Activated T-cell treated with anti-CD3 and anti-CD28 coated beads for 4 hours (primary cell): ENCODE results near the gene NOX4.

ENCODE experiments used
- DNase-seq: peaks from one replicate; pipeline ENCODE4 v3.0.0-alpha.2; 2020

Gene NOX4

GRCh38 chr11:89490981-89491690, at the start of gene NOX4:
NOX4 (minus strand) TSS chr11:89491375; CDS start chr11:89491246, 129 bp downstream.
- no peak for DNase-seq

- no peak for DNase-seq
These were observed 49.7 kb upstream of the NOX4 start for GRCh38 chr11:89540826-89541225.

- DNase-seq: no peak
These were observed 46.8 kb upstream of the NOX4 start for GRCh38 chr11:89537936-89538335.

- no peak for DNase-seq
These were observed 45.8 kb upstream of the NOX4 start for GRCh38 chr11:89536926-89537325.

GRCh38 chr11:89535221-89535620, 44.0 kb upstream of the NOX4 start:
- no peak for DNase-seq

GRCh38 chr11:89529626-89530380, 38.6 kb upstream of the NOX4 start:
- DNase-seq: no peak

GRCh38 chr11:89521792-89522191, 30.6 kb upstream of the NOX4 start:
- DNase-seq: no peak

- DNase-seq: no peak
These were observed 30.1 kb upstream of the NOX4 start for GRCh38 chr11:89521294-89521693.

- no peak for DNase-seq
These were observed 25.3 kb upstream of the NOX4 start for GRCh38 chr11:89516496-89516895.

GRCh38 chr11:89508544-89508943, 17.4 kb upstream of the NOX4 start:
- no peak for DNase-seq

GRCh38 chr11:89504270-89504669, 13.1 kb upstream of the NOX4 start:
- DNase-seq: no peak

- DNase-seq: no peak
These were observed 12.2 kb upstream of the NOX4 start for GRCh38 chr11:89503422-89503821.

GRCh38 chr11:89502301-89502700, 11.1 kb upstream of the NOX4 start:
- DNase-seq: no peak

- no peak for DNase-seq
These were observed 9.2 kb upstream of the NOX4 start for GRCh38 chr11:89500336-89500735.

GRCh38 chr11:89498845-89499448, 7.8 kb upstream of the NOX4 start:
- DNase-seq: no peak

- no peak for DNase-seq
These were observed 4.8 kb upstream of the NOX4 start for GRCh38 chr11:89495951-89496350.

- no peak for DNase-seq
These were observed 2.3 kb upstream of the NOX4 start for GRCh38 chr11:89493431-89493830.

GRCh38 chr11:89490602-89490980, 584 bp downstream of the NOX4 start:
- DNase-seq: no peak

- no peak for DNase-seq
These were observed 1.2 kb downstream of the NOX4 start for GRCh38 chr11:89489930-89490329.

GRCh38 chr11:89487016-89487415, 4.2 kb downstream of the NOX4 start:
- no peak for DNase-seq

- DNase-seq: no peak
These were observed 6.3 kb downstream of the NOX4 start for GRCh38 chr11:89484896-89485295.

GRCh38 chr11:89477175-89477574, 14.0 kb downstream of the NOX4 start:
- no peak for DNase-seq

- no peak for DNase-seq
These were observed 27.9 kb downstream of the NOX4 start for GRCh38 chr11:89463266-89463780.

GRCh38 chr11:89458716-89459115, 32.5 kb downstream of the NOX4 start:
- DNase-seq: no peak
